Left hindlimb (tissue), 1 donor: ENCODE measurements around the gene SBNO1.

Source experiments
- DNase-seq: peaks from one replicate; pipeline ENCODE4 v3.0.0-alpha.2; 2018

The SBNO1 gene

GRCh38 chr12:123242116-123242904 is 122.3 kb downstream of the SBNO1 start:
- DNase-seq = no peak
